Limb (tissue), 2 donors: ENCODE results near the gene MUC5B.
"Not testable (repeated sequence)": the region's sequence is repeated elsewhere in the genome, so short reads cannot be mapped to it uniquely, and the experiment has no call there.

ENCODE experiments used
- DNase-seq, 2 donors: peaks; one replicate each; pipeline ENCODE4 v3.0.0-alpha.2; 2016; ENCODE audit errors: extremely low spot score in 2 of 2

The MUC5B gene

GRCh38 chr11:1262172-1263006 lies 39.5 kb downstream of the MUC5B start:
- DNase-seq, result peak; percentile 87 to 90

- DNase-seq, result no peak
Observed at GRCh38 chr11:1263010-1263409, 40.1 kb downstream of the MUC5B start.

GRCh38 chr11:1264444-1264843 lies 41.6 kb downstream of the MUC5B start:
- not testable (repeated sequence) for DNase-seq

GRCh38 chr11:1265480-1265879 lies 42.6 kb downstream of the MUC5B start:
- DNase-seq, result not testable (repeated sequence)

GRCh38 chr11:1266976-1267375 lies 44.1 kb downstream of the MUC5B start:
- not testable (repeated sequence) for DNase-seq

- no peak for DNase-seq
Observed at GRCh38 chr11:1267441-1268100, 44.7 kb downstream of the MUC5B start.

- no peak for DNase-seq
Observed at GRCh38 chr11:1269957-1270356, 47.1 kb downstream of the MUC5B start.

- no peak for DNase-seq
Observed at GRCh38 chr11:1270476-1270875, 47.6 kb downstream of the MUC5B start.

- no peak for DNase-seq
Observed at GRCh38 chr11:1271002-1271401, 48.1 kb downstream of the MUC5B start.

- DNase-seq, result no peak
Observed at GRCh38 chr11:1271406-1271805, 48.5 kb downstream of the MUC5B start.

- DNase-seq, result no peak
Observed at GRCh38 chr11:1271927-1272326, 49.1 kb downstream of the MUC5B start.

- DNase-seq, result no peak
Observed at GRCh38 chr11:1272531-1272930, 49.7 kb downstream of the MUC5B start.

GRCh38 chr11:1274501-1274900 lies 51.6 kb downstream of the MUC5B start:
- DNase-seq, result no peak

- DNase-seq, result no peak
Observed at GRCh38 chr11:1275021-1275420, 52.2 kb downstream of the MUC5B start.

- DNase-seq, result no peak
Observed at GRCh38 chr11:1276041-1276790, 53.4 kb downstream of the MUC5B start.

GRCh38 chr11:1276866-1277615 lies 54.2 kb downstream of the MUC5B start:
- DNase-seq, result no peak

- no peak for DNase-seq
Observed at GRCh38 chr11:1277936-1278512, 55.2 kb downstream of the MUC5B start.

- DNase-seq, result no peak
Observed at GRCh38 chr11:1278766-1279673, 56.2 kb downstream of the MUC5B start.

GRCh38 chr11:1279674-1280055 lies 56.8 kb downstream of the MUC5B start:
- DNase-seq, result no peak
